H7 (cell line): Measurements from ENCODE around the gene NMS. TPM values are rescaled to one million over a fixed set of nuclear protein-coding genes. Genes with fewer than 3 reads are reported as not detected.
"Not testable (repeated sequence)": the region's sequence is repeated elsewhere in the genome, so short reads cannot be mapped to it uniquely, and the experiment has no call there.

Experiments
- DNase-seq: peaks from one replicate; pipeline ENCODE4 v3.0.0; 2012
- H3K27me3 ChIP-seq: 2 replicates; pipeline ENCODE4 v1.6.0; 2011; ENCODE audit warnings: mild to moderate bottlenecking, low read length; ENCODE audit not compliant: control insufficient read depth, insufficient read depth
- H3K36me3 ChIP-seq: replicated peaks from 2 replicates; pipeline ENCODE4 v1.5.1; 2011; ENCODE audit warnings: low read length; ENCODE audit not compliant: control insufficient read depth, insufficient read depth
- H3K4me3 ChIP-seq: 2 replicates; pipeline ENCODE4 v1.5.1; 2011; ENCODE audit warnings: low read depth, mild to moderate bottlenecking, control low read depth, low read length, moderate library complexity; ENCODE audit not compliant: insufficient read depth
- total RNA-seq: library from RNA; depleted of rRNA; stranded (reverse); fragments of >200 nt; shearing (Covaris generic); gene quantifications from 2 replicates; pipeline ENCODE4 v1.2.3, GENCODE V29; 2014

The NMS gene
- total RNA-seq, 1 experiment from 2014 or later, result not detected

- Histone ChIP-seq H3K4me3 (no peak overlapping the region), H3K36me3 (no peaks in the 10 kb centered on the region), H3K27me3 (no peaks in the 10 kb centered on the region)
- DNase-seq, result no peak
Measured at GRCh38 chr2:100453853-100454252, 16.4 kb upstream of the NMS start.

- DNase-seq, result not testable (repeated sequence)
Measured at GRCh38 chr2:100456357-100456756, 13.9 kb upstream of the NMS start.

DNA sequence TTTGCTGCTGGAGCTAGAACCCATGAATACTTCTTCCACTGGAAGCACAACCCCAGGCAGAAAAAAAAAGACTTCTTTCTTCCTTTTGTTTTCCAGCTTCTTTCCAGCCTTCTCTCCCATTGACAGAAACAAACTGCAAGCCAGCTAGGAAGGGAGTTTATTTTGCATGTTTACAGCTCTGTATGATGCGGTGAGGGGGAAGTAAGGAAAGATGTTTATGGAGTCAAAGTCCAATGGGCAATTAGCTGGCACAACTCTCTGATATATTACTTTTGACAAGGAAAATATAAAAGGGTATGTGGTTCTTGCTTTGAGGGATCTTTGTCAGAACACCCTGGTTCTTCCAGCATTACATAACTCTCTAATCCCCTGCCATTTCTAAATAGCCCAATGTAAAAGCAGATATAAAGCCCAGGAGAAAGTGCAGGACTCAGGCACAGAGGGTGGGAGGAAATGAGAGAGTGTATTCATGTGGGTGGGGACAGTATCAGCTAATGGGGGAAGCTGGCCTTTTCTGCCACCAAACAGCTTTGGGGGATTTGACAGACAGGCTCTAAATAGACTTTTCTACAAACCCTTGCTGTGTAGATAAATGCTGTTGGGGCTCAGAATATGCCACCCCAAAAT, 9.3 kb upstream of the NMS start:
- Histone ChIP-seq H3K27me3 (no peaks in the 10 kb centered on the region), H3K4me3 (no peak overlapping the region), H3K36me3 (no peaks in the 10 kb centered on the region)
- DNase-seq, result no peak

More at GRCh38 chr2:100456357-100456756, 13.9 kb upstream of the NMS start:
- not testable (repeated sequence) for H3K4me3 ChIP-seq, H3K27me3 ChIP-seq, H3K36me3 ChIP-seq

DNA sequence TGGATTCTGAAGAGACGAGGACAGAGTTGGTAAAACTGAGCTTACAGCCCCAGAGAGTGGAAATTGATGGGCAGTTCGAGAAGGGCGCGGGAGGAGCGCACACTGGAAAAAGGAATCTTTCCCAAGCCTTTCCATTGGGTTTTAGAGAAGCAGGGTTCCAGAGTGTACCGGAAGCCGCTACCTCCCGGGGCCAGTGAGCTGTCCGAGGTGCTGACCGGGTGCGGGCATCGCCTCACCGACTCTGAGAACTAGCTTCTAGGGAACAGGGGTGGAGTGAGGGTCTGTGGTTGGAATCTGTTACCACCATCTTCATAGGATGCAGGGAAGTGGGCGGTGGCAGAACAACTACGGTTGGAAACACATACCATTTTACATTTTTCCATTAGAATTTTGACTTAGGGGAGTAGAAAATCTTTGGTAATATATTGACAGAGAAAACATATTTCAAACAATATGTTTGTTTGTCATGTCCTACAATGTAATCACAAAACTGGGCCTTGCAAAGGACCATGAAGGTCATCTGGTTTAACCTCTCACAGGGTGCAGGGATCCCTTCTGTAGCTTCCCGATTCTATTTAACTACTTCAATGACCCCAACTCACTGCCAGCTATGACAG, 724 bp downstream of the NMS start:
- DNase-seq, result peak; percentile 74
- Histone ChIP-seq H3K4me3 (no peak overlapping the region), H3K27me3 (no peaks in the 10 kb centered on the region), H3K36me3 (no peaks in the 10 kb centered on the region)

GRCh38 chr2:100476606-100477005, 6.3 kb downstream of the NMS start:
- no peaks in the 10 kb centered on the region for H3K36me3 ChIP-seq
- no peak for DNase-seq
- H3K27me3 ChIP-seq, result no peaks in the 10 kb centered on the region
- H3K4me3 ChIP-seq, result no peak overlapping the region

DNA sequence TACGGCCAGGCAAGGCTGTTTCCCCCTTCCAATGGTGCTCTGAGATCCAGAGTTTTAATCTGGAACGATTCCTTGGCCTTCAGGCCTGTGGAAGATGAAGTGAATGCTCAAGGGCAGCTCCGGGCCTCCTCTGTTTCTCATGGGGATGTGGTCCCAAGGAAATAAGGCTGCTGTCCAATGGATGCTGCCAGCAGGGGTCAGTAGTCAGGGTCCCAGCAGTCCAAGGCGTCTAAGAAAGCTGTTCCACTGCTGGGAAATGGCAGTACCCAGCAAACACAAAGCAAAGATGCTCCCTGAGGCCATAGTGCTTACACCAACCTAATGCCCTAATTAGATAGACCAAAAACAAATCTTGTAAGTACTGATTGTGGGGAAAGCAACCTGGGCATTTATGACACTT, 12.5 kb downstream of the NMS start:
- Histone ChIP-seq H3K36me3 (no peaks in the 10 kb centered on the region), H3K4me3 (no peak overlapping the region), H3K27me3 (no peaks in the 10 kb centered on the region)
- peak; percentile 30 for DNase-seq

- Histone ChIP-seq H3K36me3 (no peaks in the 10 kb centered on the region), H3K4me3 (no peak overlapping the region), H3K27me3 (no peaks in the 10 kb centered on the region)
- DNase-seq, result no peak
Measured at GRCh38 chr2:100483895-100484294, 13.6 kb downstream of the NMS start.

DNA sequence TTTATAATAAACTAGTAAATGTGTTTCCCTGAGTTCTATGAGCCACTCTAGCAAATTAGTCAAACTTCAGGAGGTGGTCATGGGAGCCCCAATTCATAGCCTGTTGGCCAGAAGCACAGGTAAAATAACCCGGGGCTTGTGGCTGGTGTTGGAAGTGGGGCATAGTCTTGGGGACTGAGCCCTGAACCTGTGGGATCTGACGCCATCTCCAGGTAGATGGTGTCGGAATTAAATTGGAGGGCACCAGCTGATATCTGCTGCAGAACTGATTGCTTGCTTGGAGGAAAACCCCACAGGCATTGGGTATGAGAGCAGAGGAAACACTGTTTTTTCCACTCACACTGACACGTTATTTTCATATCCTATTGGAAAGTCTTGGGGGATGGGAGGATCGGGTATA, 14.1 kb downstream of the NMS start:
- Histone ChIP-seq H3K36me3 (no peaks in the 10 kb centered on the region), H3K4me3 (no peak overlapping the region), H3K27me3 (no peaks in the 10 kb centered on the region)
- DNase-seq, result no peak

GRCh38 chr2:100485396-100485795, 15.1 kb downstream of the NMS start:
- Histone ChIP-seq H3K4me3 (no peak overlapping the region), H3K36me3 (no peaks in the 10 kb centered on the region), H3K27me3 (no peaks in the 10 kb centered on the region)
- no peak for DNase-seq

- H3K27me3 ChIP-seq, result no peaks in the 10 kb centered on the region
- no peaks in the 10 kb centered on the region for H3K36me3 ChIP-seq
- H3K4me3 ChIP-seq, result no peak overlapping the region
- DNase-seq, result no peak
Measured at GRCh38 chr2:100494712-100495111, 24.4 kb downstream of the NMS start.

GRCh38 chr2:100502782-100503181, 32.5 kb downstream of the NMS start:
- H3K4me3 ChIP-seq, result no peak overlapping the region
- no peaks in the 10 kb centered on the region for H3K36me3 ChIP-seq
- no peak for DNase-seq

GRCh38 chr2:100504542-100504941, 34.3 kb downstream of the NMS start:
- Histone ChIP-seq H3K36me3 (no peaks in the 10 kb centered on the region), H3K4me3 (no peak overlapping the region), H3K27me3 (no peaks in the 10 kb centered on the region)
- no peak for DNase-seq

More at GRCh38 chr2:100502782-100503181, 32.5 kb downstream of the NMS start:
- no peaks in the 10 kb centered on the region for H3K27me3 ChIP-seq

GRCh38 chr2:100509066-100509465, 38.8 kb downstream of the NMS start:
- no peak overlapping the region for H3K4me3 ChIP-seq
- no peak for DNase-seq

DNA sequence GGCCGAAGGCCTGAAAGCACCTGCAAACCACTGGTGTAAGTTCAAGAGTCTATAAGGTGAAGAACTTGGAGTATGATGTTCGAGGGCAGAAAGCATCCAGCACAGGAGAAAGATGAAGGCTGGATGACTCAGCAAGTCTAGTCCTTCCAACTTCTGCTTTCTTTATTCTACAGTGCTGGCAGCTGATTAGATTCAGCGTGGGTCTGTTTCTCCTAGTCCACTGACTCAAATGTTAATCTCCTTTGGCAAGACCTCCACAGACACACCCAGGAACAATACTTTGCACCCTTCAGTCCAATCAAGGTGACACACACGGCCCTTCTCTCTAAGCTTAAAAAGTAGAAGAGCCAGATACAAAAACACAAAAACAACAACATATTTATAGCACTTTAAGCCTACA, 43.4 kb downstream of the NMS start:
- Histone ChIP-seq H3K27me3 (no peaks in the 10 kb centered on the region), H3K4me3 (no peak overlapping the region), H3K36me3 (no peaks in the 10 kb centered on the region)
- DNase-seq, result no peak

More at GRCh38 chr2:100509066-100509465, 38.8 kb downstream of the NMS start:
- H3K27me3 ChIP-seq, result no peaks in the 10 kb centered on the region
- no peaks in the 10 kb centered on the region for H3K36me3 ChIP-seq

- DNase-seq, result no peak
- no peaks in the 10 kb centered on the region for H3K27me3 ChIP-seq
- H3K36me3 ChIP-seq, result no peaks in the 10 kb centered on the region
- no peak overlapping the region for H3K4me3 ChIP-seq
Measured at GRCh38 chr2:100517556-100517955, 47.3 kb downstream of the NMS start.
